HG03039 (cell line): ENCODE measurements around the gene ZNF200.
"Not testable (repeated sequence)": the region's sequence is repeated elsewhere in the genome, so short reads cannot be mapped to it uniquely, and the experiment has no call there.

Experiments used
- ATAC-seq: cut with Tn5 transposase; IDR thresholded peaks from one replicate; pipeline ENCODE4 v1.9.1; 2021; ENCODE audit warnings: mild to moderate bottlenecking, moderate library complexity; ENCODE audit not compliant: unreplicated experiment

ZNF200 gene

GRCh38 chr16:3202903-3203539 lies 31.9 kb downstream of the ZNF200 start:
- no peak for ATAC-seq

- no peak for ATAC-seq
Observed at GRCh38 chr16:3198334-3199072, 36.5 kb downstream of the ZNF200 start.

GRCh38 chr16:3197694-3198333 lies 37.1 kb downstream of the ZNF200 start:
- ATAC-seq = not testable (repeated sequence)

- ATAC-seq = no peak
Observed at GRCh38 chr16:3195975-3196374, 39.0 kb downstream of the ZNF200 start.

- ATAC-seq = no peak
Observed at GRCh38 chr16:3194792-3195191, 40.2 kb downstream of the ZNF200 start.

GRCh38 chr16:3193221-3194212 lies 41.4 kb downstream of the ZNF200 start:
- ATAC-seq = no peak

- no peak for ATAC-seq
Observed at GRCh38 chr16:3192476-3193019, 42.4 kb downstream of the ZNF200 start.

GRCh38 chr16:3190949-3191353 lies 44.0 kb downstream of the ZNF200 start:
- ATAC-seq = no peak

GRCh38 chr16:3189869-3190268 lies 45.1 kb downstream of the ZNF200 start:
- no peak for ATAC-seq

GRCh38 chr16:3188925-3189825 lies 45.8 kb downstream of the ZNF200 start:
- no peak for ATAC-seq

- no peak for ATAC-seq
Observed at GRCh38 chr16:3188675-3188924, 46.4 kb downstream of the ZNF200 start.

GRCh38 chr16:3187798-3188674 lies 46.9 kb downstream of the ZNF200 start, which contains the start of gene OR1F1:
Gene OR1F1 (plus strand): TSS chr16:3188204.
- no peak for ATAC-seq

- no peak for ATAC-seq
Observed at GRCh38 chr16:3186946-3187690, 47.8 kb downstream of the ZNF200 start.

- no peak for ATAC-seq
Observed at GRCh38 chr16:3183445-3184139, 51.4 kb downstream of the ZNF200 start.

- no peak for ATAC-seq
Observed at GRCh38 chr16:3182608-3183444, 52.1 kb downstream of the ZNF200 start.

- ATAC-seq = not testable (repeated sequence)
Observed at GRCh38 chr16:3182293-3182607, 52.7 kb downstream of the ZNF200 start.

- no peak for ATAC-seq
Observed at GRCh38 chr16:3180445-3180878, 54.5 kb downstream of the ZNF200 start.
